G401.6 (cell line): ENCODE measurements around the gene SH3PXD2A.
"Not testable (repeated sequence)": the region's sequence is repeated elsewhere in the genome, so short reads cannot be mapped to it uniquely, and the experiment has no call there.

Experiments used
- FAIRE-seq: peaks from 2 replicates; lab custom pipeline; 2012; peaks lifted over from hg19 to GRCh38; lab: Jason Lieb, UNC

SH3PXD2A gene

DNA sequence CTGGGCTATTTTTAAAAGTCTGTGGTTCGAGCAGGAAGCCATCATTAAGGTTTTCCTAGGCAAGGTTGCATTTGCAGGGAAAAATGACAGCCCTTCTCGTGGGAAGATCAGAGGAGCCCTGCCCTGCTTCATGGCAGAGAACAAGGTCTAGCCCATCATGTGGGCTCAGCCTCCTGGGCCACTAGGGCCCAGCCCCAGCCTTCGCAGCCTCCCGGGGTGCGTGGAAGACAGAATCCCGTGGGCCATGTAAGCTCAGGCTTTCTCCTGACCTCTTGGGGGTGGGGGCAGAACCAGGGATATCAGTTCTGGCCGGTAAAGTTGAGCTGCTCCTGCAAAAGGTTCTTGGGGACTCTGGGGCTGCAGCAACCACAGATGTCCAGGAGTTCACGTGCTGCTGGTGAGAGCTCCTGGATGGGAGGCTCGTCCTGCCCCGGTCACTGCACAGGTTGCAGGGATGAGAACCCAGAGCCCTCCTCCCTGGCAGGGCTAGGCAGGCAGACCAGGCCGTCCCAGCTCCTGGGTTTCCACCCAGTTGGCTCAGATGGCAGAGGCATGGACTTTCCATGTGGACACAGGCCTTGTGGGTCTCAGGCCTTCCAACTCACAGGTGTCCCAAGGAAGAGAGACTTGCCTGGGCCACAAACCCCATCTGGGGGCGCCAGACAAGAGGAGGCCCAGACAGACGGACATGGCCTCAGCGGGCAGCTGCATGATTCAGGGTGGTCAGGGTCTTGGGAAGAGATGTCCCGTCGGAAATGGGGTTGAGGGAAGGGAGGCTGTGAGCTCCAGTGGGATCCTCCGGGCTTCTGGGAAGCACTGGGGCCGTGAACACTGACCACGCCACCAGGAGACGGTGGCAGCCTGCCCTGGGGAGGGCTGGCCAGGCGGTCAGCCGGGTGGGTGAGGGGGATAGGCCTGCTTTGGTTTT is 235.7 kb downstream of the SH3PXD2A start:
- FAIRE-seq: no peak

DNA sequence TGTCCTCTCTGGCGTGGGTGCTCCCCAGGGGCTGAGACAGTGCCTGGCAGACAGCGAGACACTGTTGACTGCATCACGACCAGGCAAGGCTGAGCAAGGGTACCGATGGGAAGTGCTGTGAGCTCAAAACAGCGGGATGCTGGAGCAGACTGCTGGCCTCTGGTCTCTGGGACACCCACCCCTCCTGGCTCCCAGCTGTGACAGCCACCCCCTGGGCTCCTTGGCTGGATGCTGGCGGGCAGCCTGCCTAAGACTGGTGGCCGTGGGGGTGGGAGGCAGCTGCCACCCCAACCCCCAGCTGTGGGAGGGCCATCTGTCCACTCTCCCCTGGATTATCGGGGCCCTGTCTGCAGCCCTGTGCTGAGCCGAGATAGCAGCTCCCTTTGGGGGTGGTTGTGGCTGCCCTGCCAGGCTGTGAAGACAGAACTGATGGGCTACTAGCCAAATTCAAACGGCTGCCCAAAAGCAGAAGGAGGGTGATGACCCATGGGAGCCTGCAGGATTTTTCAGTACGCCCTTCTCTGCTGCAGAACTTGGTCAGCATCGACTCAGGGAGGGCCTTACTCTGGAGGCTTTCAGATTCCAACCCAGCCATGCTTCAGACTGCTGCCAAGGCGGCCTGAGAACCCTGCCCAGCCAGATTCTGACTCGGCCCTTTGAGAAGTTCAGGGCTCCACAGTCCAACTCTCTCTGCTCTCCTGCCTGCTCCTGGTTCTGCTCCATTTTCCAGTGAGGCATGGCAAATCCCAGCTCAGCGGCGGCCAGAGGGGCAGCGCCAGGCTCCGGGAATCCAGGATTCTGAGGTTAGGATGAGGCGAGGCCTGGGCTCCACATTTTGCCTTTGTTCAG is 236.6 kb downstream of the SH3PXD2A start:
- no peak for FAIRE-seq

- no peak for FAIRE-seq
Observed at GRCh38 chr10:103617602-103618385, 237.6 kb downstream of the SH3PXD2A start.

DNA sequence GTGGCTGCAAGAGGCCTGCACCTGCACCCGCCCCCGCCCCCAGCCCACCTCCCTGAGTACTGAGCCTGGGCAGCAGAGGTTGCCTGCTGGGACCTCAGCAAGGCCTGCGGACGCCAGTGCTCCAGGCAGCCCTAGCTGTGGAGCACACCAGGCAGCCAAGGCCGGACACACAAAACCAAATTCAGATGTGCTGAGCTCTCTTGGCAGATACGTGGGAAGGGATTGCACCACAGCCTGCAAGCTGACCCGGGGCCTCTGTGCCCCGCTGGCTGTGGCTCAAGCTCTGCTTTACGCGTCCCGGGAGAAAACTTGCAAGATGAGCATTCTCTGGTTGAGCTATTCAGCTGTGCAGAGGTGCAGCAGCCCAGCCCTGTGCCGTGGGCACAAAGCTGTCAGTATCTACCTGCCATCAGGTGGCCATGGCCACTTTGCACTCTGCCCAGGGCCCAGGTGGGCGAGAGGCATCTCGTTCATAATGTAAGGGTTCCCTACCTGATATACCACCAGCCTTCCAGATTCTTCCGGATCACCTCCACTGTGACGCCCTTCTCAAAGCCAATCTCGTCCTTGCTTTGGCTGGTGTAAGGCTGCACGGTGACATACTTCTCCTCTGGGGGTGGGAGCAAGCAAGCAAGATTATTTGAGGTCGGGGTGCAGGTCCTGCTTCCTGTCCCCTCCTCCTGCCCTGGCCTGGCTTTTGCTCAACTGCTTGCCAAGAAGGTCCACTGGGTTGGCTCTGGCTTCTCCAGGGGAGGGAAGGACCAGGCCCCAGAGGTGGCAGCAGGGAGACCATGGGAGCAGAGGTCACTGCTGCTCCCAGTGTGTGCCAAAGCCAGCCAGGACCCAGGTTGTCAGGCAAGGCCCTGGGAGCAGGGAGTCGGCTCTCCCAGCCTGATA is 238.4 kb downstream of the SH3PXD2A start:
- FAIRE-seq: no peak

DNA sequence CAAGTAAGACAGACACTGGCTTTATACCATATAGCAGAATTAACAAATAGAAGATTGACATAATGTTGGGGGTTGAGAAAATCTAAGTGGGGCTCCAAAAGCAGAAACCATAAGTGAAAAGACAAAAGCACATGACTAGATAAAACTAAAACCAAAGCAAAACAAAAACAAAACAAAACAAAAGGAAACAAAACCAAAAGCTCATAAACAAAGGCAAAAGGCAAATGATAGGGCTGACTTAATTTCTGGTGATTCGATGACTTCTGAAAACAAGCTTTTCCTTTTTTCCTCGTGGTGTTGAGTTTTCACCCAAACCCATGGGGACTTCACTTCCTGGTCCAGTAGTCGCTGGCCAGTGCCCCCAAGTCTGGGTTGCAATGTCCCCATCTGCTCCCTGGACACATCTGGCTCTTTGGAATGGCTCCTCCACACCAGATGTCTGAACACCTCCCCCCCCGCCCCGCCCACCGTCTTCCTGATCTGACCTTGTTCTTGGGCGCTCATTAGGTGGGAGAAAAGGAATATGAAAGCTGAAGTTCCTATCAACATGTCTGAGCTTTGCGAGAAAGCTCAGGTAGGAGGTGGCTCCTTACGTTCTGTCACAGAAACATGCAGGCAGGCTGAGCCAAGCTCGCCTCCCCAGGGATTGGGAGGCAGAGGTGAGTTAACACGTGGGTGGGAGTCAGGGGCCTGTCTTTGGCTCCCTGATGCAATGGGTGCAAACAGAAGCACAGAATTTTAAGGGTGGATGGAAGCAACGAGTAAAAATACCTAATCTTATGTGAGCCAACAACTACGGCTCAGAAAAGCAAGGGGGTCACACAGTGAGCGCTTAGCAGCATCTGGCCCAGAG is 240.8 kb downstream of the SH3PXD2A start:
- no peak for FAIRE-seq

- no peak for FAIRE-seq
Observed at GRCh38 chr10:103613616-103614015, 241.8 kb downstream of the SH3PXD2A start.

- FAIRE-seq: no peak
Observed at GRCh38 chr10:103612462-103613365, 242.7 kb downstream of the SH3PXD2A start.

- FAIRE-seq: no peak
Observed at GRCh38 chr10:103610921-103611511, 244.4 kb downstream of the SH3PXD2A start.

DNA sequence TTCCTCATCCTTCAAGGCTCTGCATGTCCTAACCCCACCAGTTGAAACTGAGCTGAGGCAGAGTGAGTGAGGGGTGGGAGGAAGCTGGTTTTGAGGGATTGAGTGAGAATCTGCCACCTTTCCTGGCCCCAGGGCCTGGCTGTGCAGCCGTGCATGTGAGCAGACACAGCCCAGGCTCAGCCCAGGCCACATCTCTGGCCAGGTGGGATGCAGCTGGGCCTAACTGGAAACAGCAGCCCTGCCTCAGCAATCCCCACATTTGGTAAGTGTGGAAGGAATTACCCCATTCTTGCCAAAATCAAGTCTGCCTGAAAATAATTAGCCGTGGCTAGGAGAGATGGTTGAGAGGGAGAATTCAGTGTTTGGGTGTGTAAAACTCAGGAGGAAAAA is 245.3 kb downstream of the SH3PXD2A start:
- FAIRE-seq: no peak

DNA sequence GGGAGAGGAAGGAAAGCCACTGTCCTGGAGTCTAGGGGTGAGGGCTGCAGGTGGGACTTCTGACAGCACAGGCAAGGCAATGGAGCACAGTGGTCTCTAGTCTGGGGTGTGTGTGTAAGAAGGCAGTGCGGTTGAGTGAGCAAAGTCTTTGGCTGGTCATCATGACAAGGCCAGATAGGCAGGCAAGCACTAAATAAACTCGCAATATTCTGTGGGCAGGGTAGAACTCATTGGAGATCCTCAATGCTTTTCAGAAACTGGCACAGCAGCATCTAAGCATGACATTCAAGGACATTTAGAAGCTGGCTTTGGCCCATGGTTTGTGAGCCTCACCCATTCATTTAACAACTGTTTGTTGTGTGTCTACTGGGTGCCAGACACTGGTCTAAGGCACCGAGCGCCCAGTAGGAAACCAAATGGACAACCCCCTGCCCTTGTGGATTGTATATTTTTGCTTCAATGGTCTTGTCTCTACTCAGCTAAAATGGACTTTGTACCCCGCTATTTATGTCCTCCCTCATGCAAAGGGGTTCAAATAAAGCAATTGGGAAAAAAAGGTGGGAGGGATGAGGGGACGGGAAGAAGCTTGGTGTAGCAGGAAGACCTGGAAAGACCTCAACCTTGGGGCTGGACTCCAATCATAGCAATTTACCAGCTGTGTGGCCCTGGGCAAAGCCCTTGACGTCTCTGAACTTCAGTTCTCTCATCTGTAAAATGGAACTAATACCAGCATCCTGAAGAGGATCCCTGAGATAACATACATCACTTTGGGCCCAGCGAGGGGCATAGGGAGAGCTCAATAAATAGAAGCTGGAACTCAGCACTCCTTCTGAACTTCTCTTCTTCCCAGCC is 245.9 kb downstream of the SH3PXD2A start:
- FAIRE-seq: no peak

GRCh38 chr10:103608056-103608455 is 247.3 kb downstream of the SH3PXD2A start:
- FAIRE-seq: not testable (repeated sequence)

DNA sequence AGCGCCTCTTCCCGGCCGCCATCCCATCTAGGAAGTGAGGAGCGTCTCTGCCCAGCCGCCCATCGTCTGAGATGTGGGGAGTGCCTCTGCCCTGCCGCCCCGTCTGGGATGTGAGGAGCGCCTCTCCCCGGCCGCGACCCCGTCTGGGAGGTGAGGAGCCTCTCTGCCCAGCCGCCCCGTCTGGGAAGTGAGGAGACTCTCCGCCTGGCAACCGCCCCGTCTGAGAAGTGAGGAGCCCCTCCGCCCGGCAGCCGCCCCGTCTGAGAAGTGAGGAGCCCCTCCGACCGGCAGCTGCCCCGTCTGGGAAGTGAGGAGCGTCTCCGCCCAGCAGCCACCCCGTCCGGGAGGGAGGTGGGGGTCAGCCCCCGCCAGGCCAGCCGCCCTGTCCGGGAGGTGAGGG is 248.3 kb downstream of the SH3PXD2A start:
- not testable (repeated sequence) for FAIRE-seq

GRCh38 chr10:103606097-103606438 is 249.3 kb downstream of the SH3PXD2A start:
- FAIRE-seq: not testable (repeated sequence)

DNA sequence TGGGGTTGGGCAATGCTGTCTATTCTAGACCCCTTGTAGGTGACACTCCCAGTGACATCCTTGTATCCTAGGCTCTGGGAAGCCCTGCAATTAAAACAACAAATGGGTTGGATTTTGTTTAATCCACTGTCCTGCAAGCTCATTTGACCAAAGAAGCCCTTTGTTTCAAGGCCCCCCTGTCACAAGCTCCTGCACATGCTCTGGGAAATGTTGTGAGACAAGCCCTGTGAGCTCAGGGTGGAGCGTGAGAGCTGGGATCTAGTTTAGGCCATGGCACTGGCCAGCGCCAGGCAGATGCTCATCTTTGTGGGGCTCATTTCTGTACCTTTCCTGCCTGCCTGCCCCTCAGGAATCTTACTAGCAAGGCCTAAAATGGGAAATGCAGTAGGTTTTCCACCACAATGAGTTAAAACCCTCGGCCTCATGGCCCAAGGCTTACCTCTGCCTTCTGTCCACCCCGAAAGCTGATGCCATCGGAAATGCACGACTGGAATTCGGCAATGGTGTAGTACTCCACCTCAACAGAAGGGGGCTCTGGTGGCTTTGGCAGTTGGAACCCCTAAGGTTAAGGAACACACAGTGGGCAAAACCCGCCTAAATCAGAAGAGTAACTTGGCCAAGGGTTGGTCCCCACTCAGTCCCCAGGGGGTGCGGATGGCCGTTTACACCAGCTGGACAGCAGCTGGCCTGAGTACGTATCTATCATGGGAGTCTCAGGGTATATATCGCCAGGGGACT is 249.8 kb downstream of the SH3PXD2A start:
- FAIRE-seq: no peak

- FAIRE-seq: no peak
Observed at GRCh38 chr10:103603382-103603781, 252.0 kb downstream of the SH3PXD2A start.

DNA sequence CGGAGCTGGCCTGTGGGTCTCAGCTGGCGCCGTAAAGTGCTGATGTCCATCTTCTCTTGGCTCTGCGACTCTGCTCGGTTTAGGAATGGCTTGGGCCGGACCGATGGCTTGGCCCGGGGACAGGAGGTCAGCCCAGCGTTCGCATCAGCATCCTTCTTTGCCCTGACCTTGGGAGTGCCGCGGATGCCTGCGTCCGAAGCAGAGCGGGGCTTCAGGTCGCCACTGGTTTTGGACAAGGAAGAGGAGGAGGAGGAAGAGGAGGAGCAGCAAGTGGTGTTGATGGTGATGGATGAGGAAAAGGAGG is 252.6 kb downstream of the SH3PXD2A start:
- no peak for FAIRE-seq

GRCh38 chr10:103602028-103602851 is 253.1 kb downstream of the SH3PXD2A start:
- no peak for FAIRE-seq
